Peyer's patch (tissue), 4 donors: ENCODE data around the gene CERKL.

Source experiments
- CTCF ChIP-seq, 6 experiments: fragments of 450-650 bp in 4 of 6; fragments of 200-600 bp in 2 of 6; sonication (generic) in 1 of 6; IDR thresholded peaks; one replicate each; pipeline ENCODE4 v1.5.1; 2017 to 2019; ENCODE audit warnings: antibody characterized with exemption in 6 of 6, mild to moderate bottlenecking in 3 of 6, moderate library complexity in 1 of 6
- POLR2A ChIP-seq, 2 donors: fragments of 450-650 bp; IDR thresholded peaks; one replicate each; pipeline ENCODE4 v1.5.1; 2017; ENCODE audit warnings: antibody characterized with exemption in 2 of 2, mild to moderate bottlenecking in 2 of 2, moderate library complexity in 2 of 2

- TF ChIP-seq CTCF (IDR thresholded peaks at IDR 0.05) = no peak
- no peak for TF ChIP-seq POLR2A (IDR thresholded peaks at IDR 0.05)
Measured at GRCh38 chr2:181683518-181684453, 26.9 kb upstream of the CERKL start.
